HG03045 (cell line): ENCODE data around the gene ABCA1.
A peak's percentile ranks its signal among the peaks of the same experiment; 100 is the strongest.
"Not testable (repeated sequence)": the region's sequence is repeated elsewhere in the genome, so short reads cannot be mapped to it uniquely, and the experiment has no call there.

Experiments
- ATAC-seq: cut with Tn5 transposase; IDR thresholded peaks from one replicate; pipeline ENCODE4 v1.9.1; 2021; ENCODE audit warnings: mild to moderate bottlenecking, moderate library complexity; ENCODE audit not compliant: unreplicated experiment

Gene ABCA1

DNA sequence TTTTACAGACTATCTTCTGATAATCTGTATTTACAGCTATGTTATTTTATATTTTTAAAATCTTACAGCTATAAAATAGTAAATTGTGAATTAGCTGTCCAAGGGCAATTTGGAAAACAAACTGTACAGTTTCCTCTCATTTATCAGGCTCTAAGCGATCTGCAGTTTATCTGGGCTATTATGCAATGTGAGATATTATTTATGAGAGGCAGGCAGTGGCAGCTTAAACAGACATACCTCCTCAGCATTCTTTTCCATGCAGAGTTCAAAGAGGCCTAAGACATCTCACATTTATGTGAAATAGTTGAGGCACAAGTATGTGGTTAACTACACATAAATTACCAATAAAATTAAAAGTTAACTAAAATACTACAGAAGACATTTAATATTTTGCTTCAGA, 153.8 kb downstream of the ABCA1 start:
- ATAC-seq = no peak

DNA sequence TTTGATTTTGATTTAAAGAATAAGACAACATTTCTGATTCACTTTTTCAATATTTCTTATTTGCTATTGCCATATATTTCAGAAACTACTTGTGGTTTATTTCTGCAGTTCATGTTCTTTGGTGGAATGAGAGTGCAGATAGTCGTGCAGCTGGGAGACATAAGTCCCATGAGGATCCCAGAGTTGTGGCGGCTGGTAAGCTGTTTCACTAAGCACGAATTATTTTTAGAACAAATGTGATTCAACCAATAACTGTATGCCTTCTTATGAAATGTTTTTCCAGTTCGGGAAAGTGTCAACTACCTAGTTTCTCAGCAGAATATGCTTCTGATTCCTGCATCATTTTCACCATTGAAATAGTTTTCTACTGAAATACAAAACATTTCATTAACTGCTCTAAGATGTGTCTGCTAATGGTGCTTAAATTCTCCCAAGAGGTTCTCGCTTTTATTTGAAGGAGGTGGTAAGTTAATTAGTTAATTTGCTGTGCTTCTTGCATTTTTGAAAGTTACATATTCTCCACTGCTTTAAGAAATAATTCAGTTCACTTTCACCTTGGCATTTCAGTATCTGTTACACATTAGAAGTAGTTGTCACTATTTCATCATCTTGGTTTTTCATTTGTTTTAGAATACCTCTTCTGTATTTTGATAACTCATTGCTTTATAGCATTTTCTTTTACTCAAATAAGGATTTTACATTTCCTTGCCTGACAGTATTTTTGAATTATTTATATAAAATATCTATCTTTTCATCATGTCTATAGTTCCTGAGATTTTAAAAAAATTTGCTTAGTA, 155.0 kb downstream of the ABCA1 start:
- no peak for ATAC-seq

DNA sequence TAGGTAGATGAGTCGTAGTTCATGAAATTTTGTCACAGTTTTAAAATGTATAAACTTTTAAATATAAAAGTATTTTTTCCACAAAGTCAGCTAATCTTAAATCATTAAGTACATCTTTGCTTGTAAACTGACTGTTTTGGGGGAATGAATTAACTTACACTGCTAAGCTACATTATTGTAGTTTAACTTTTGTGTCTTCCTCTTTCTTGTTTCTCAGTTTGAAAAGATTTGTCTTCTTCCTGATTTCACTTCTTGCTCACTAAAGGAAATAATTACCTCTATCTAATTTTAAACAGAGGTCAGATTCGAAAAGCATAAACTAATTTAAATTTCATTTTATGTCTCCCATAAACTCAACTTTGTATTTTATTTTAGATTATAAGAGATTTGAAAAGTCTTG, 158.3 kb downstream of the ABCA1 start:
- no peak for ATAC-seq

DNA sequence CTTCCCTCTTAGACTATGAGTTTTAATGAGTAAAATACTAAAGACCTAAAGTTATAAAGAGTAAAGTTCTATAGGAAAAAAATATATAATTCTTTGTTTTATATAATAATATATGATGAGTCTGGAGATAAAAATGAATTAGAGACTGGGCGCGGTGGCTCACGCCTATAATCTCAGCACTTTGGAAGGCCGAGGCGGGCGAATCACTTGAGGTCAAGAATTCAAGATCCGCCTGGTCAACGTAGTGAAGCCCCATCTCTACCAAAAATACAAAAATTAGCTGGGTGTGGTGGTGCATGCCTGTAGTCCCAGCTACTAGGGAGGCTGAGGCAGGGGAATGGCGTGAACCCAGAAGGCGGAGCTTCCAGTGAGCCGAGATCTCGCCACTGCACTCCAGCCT, 158.9 kb downstream of the ABCA1 start:
- ATAC-seq = not testable (repeated sequence)

DNA sequence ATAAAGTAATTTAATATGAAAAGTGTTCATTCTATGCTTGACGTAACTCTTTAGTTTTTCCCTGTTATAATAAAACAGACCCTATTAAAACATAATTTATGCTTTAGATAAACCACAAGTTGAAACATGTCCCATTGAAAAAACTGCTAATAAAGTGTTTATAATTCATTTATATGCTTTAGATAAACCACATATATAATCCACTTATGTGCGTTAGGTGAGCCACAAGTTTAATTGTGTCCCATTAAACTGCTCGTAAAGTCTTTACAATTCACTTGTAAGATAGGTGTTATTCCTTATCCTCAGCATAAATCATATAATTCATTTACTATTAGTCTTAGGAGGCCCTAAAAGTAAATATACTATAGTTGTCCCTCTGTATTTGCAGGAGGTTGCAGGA, 160.4 kb downstream of the ABCA1 start:
- no peak for ATAC-seq

DNA sequence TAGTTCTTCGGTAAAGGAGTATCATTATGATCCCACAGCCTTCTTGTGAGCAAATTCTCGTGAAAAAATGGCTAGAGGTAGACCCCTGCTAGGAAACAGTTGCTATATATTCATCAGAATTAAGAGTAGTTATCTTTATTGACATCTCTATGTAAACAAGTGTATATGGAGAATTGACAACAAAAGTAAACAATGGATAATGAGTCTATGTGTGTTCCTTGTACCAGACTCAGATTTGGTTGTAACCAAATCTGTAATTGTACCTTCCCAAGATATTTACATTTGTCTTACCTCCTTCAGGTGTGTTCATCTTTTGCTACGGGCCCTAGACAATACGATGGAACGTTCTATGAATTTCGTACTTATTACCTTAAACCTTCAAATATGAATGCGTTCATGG, 161.9 kb downstream of the ABCA1 start:
- no peak for ATAC-seq

DNA sequence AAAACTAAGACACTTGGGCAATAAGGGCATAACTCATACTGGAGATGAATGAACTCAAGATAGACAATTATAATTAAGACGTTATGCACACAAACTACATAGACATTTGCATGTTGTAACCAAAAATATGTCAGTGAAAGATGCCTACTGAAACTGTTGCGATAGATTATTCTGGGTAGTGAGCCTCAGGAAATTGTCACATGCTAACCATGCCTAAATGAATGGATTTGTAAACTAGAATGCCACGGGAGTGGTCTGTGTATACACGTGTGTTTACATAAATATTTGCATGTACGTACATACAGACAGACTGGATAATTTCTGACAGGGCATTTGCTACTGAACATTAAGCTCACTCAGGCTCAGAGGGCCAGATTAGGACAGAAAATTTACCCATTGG, 162.8 kb downstream of the ABCA1 start:
- no peak for ATAC-seq

DNA sequence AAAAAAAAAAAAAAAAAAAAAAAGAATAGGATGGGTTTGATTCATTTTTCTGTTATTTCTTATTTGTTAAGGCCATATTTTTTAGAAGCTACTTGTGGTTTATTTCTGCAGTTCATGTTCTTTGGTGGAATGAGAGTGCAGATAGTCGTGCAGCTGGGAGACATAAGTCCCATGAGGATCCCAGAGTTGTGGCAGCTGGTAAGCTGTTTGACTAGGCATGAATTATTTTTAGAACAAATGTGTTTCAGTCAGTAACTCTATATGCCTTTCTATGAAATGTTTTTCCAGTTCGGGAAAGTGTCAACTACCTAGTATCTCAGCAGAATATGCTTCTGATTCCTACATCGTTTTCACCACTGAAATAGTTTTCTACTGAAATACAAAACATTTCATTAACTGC, 169.0 kb downstream of the ABCA1 start:
- no peak for ATAC-seq

DNA sequence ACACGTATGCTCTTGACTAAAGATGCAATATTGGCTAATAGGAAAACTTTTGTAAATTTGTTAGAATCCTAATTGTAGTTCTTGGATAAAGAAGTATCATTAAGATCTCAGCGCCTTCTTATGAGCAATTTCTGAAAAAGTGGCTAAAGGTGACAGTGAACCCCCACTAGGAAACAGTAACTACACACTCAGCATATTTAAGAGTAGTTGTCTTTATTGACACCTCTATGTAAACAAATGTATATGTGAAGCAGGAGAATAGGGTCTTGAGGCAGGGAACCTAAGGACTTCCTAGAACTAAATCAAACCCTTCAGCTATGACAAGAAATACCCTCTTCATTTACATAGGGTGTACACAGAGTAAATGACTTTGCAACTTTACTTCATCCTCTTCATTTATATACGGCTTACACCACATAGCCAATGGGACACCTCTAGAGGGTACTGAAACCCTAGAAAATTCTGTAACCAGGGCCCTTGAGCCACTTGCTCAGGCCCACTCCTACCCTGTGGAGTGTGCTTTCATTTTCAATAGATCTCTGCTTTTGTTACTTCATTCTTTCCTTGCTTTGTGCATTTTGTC, 177.7 kb downstream of the ABCA1 start:
- ATAC-seq = peak; percentile 37

DNA sequence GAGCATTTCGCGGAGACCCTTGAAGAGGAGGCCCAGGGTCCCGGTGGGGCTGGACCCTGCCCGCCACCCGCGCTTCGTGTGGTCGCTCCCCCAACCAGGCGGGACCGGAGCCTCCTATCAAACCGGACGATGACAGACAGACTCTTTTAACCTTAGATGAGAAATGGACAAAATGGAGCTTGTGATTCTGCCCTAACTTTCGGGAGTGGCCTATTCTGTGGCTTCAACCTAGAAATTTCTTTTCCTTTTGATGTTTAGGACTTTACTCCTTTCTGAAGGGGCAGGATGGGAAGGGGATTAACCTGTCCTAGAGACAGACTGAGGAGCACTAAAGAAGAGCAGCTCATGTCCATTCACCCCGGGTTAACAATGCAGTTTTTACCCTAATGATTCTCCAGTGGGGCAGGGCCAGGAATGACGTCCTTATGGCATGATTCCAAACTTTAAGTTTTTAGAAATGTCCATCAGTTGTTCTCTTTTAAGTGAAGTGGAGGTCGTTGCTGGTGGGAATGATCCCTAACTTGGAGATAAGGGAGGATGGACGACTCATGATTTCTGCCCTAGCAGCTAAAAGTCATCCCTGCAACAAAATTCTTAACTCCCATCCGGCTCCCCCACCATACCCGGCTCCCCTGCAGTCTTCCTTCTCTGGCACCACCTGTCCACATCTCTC, 179.5 kb downstream of the ABCA1 start:
- ATAC-seq = peak; percentile 3

DNA sequence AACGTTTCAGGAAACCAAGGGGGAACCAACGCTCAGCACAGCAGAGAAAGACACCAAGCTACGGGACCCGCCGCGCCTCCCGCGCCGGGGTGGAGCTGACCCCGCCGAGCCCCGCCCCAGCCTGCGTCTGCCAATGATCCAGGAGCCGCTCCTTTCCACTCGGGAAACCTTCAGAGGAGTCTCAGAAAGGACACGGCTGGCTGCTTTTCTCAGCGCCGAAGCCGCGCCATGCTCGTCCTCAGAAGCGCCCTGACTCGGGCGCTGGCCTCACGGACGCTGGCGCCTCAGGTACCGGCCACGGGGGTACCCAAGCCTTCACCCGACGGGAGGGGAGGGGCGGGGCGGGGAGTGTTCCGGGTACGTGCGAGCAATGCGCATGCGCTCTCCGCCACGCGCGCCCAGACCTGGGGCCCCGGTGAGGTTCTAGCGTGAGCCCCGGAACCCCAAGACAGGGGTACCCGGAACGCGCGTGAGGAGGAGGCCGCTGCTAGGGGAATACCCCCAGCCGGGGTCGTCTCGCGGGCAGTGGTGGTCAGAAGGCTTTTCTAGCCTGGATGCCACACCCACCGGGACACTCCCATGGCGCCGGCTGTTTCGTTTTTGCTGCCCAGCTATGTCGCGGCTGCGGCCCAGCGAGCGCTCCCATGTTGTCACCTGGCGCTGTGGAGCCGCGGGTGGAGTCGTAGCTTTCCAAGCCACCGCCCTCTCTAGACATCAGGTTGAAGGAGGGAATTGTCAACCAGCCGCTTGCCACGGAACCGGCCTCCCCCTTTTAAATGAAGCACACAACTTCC, 180.2 kb downstream of the ABCA1 start, which contains the start of gene NIPSNAP3A:
Gene NIPSNAP3A (plus strand): TSS at position 119 of the 794 bp plus-strand sequence. CDS start 110 bp downstream, at position 229.
- ATAC-seq = peak; percentile 92

DNA sequence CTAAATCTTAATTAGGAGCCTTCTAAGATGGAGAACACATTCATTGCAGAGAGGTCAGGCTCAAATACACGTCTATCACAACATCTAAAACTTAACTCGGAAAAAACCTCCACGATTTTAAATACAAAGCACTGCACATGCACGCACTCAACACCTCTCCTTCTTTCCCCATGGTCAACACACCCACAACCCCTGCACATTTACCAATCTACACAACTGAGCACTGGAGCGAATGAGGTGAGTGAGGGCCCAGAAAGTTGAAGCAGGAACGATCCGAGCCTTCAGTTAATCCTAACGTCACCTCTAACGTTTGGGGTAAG, 180.8 kb downstream of the ABCA1 start:
- no peak for ATAC-seq

DNA sequence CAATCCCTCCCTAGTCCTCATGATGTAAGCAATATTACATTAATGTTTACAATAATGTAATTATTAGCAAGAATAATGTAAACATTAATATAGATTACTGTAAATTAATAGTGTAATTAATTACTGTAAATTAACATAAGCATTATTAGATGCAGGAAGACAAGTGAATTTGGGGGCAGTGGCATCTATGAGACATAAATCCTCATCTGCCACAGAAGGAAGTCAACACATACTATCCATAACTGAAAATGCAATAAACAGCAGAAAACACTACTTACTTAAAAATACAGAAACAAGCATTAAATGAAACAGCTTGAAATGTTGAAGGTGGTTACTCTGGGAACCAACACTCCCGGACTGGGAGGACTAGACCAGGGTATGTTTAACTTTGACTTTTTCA, 181.2 kb downstream of the ABCA1 start:
- no peak for ATAC-seq

DNA sequence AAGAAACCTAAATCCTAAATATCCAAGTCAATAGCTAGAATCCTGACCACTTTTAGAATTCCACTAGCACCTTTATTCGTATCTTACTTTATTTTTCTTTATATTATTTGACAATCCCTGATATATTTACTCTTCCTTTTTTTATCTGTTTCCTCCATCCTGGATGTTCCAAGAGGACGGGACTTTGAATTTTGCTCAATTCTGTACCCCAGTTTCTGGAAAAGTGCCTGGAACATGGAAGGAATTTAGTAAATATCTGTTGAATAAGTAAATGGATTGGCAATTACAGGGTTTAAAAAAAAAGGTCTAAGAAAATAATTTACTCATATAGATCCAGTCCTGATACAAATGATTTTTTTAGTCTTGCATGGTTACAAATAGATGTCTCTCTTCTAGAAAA, 181.7 kb downstream of the ABCA1 start:
- ATAC-seq = no peak

DNA sequence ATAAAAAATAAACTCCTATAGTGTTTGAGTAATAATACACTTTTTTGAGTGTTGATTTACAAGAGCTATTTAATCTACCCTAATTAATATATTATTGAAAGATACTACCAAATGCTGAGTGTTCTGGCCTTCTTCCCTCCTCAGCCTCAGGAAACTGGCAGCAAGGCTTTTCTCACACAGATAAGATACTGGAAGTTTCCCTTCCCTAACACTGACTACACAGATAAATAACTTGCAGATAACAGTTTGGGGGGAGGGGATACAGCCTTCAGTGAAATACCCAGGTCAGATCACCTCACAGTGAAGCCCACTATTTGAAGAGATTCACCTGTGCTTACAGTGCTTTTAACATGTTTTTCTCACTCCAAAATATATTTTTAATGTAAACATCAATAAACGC, 182.1 kb downstream of the ABCA1 start:
- no peak for ATAC-seq

DNA sequence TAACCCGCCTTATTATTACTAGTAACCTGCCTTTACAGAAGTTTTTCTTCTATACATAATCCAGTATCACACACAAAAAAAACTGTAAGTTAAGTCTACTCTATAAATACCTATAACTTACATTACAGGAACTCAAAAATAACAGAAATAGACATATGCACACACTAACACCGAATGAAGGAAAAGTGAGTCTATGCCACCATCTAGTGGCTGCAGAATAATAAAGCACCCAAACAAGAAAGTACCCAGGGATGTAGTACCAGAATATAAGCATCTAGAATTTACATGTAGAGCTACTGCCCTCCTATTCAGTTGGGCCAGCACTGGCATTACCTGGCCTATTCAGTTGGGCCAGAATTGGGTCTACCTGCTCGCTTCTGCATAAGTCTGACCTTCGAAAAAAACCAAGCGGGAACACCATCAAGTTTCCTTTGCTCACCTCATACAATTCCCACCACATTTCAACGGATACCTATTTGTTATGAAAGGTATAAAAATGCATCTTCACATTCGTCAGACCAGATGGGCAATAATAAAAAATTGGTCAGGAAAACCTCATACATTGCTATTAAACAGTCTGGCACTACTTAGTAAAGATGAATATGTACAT, 184.5 kb downstream of the ABCA1 start:
- peak; percentile 32 for ATAC-seq

DNA sequence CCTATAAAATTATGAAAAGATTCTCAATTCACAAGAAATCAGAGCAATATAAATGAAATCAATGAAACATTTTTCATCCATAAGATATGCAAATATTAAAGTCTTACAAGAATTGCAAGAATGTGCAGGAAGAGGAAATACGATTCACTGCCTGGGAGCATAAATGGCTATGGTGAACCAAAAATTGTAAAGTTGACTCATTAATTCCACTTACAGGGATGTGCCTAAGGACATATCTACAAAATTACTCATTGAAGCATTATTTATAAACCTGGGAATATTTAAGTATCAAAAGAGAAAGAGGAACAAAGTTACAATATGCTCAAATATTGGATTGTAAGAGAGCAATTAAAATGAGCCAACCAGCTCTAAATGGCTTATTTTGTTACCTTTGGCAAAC, 187.3 kb downstream of the ABCA1 start:
- ATAC-seq = no peak

DNA sequence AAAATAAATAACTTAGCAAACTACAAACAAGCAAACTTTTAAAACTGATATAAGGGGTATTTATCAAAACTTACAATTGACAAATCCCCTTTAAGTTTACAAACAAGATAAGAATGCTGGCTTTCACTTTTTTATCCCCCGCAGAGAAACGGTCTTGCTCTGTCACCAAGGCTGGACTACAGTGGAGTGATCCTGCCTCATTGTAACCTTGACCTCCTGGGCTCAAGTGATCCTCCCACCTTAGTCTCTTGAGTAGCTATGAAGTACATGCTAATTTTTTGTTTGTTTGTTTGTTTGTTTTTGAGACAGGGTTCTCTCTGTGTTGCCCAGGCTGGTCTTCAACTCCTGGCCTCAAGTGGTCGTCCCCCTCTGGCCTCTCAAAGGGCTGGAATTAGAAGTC, 189.5 kb downstream of the ABCA1 start:
- no peak for ATAC-seq
